ENCODE data around the gene PLCG2. TPM values are rescaled to one million over a fixed set of nuclear protein-coding genes. Genes with fewer than 3 reads are reported as not detected.

The PLCG2 gene
- total RNA-seq, 1 experiment from 2014 or later = 6.0 TPM

GRCh38 chr16:81899601-81900000 is 120.5 kb downstream of the PLCG2 start:
- no peaks in the 10 kb centered on the region for H3K79me1 ChIP-seq (ENCODE audit: insufficient read depth, low read depth, low read length, poor library complexity, severe bottlenecking)
- H2BK12ac ChIP-seq (ENCODE audit: insufficient read length, low read depth, low read length) = no peak overlapping the region
- peaks cover 3 to 15% (median 3%) of the 10 kb centered on the region in 3 experiments; a peak in 2 of 7 replicates for H3K36me3 Mint-ChIP-seq (ENCODE audit: insufficient read depth in 1 of 3, low read depth in 3 of 3)
- H3K27ac Mint-ChIP-seq = no peak overlapping the region
- no peak overlapping the region for H4K5ac ChIP-seq (ENCODE audit: insufficient read length, low read depth, low read length)
- no peak overlapping the region for H2BK20ac ChIP-seq (ENCODE audit: low read depth, low read length, poor library complexity, severe bottlenecking)
- no peak overlapping the region for H3K23ac ChIP-seq (ENCODE audit: insufficient read length, low read depth, low read length)
- no peaks in the 10 kb centered on the region for H3K4me1 Mint-ChIP-seq
- no peak overlapping the region for H3K56ac ChIP-seq (ENCODE audit: insufficient read length, low read depth, low read length)
- no peaks in the 10 kb centered on the region for H3K9me3 ChIP-seq (ENCODE audit: control insufficient read depth, low read depth, low read length)
- H3K4me2 ChIP-seq (ENCODE audit: insufficient read depth, insufficient read length, low read length) = no peak overlapping the region
- no peak overlapping the region for H2AFZ ChIP-seq (ENCODE audit: low read length)
- H3K4me1 ChIP-seq (ENCODE audit: insufficient read depth, low read length) = no peaks in the 10 kb centered on the region
- H3K27me3 ChIP-seq (ENCODE audit: insufficient read depth, low read length) = no peaks in the 10 kb centered on the region
- no peak overlapping the region for H2BK5ac ChIP-seq (ENCODE audit: insufficient read length, low read length)
- H2BK120ac ChIP-seq (ENCODE audit: low read depth, low read length, poor library complexity, severe bottlenecking) = no peak overlapping the region
- TF ChIP-seq CTCF (conservative IDR thresholded peaks at IDR 0.05) = no peak
- no peak overlapping the region for H2BK15ac ChIP-seq (ENCODE audit: low read depth, low read length)
- DNase-seq = no peak
- no peak overlapping the region for H4K8ac ChIP-seq (replicated peaks; ENCODE audit: insufficient read length, low read depth, low read length)
- no peak overlapping the region for H2AK5ac ChIP-seq (ENCODE audit: insufficient read length, low read length)
- H3K14ac ChIP-seq (ENCODE audit: insufficient read depth, low read length) = no peak overlapping the region
- no peaks in the 10 kb centered on the region for H4K20me1 ChIP-seq (ENCODE audit: control insufficient read depth, insufficient read depth, insufficient read length)
- H3K4me3 Mint-ChIP-seq = no peak overlapping the region
- no peaks in the 10 kb centered on the region for H3K79me2 ChIP-seq (ENCODE audit: insufficient read depth, low read length)
- peaks cover 2 to 4% of the 10 kb centered on the region in 2 experiments; a peak in 3 of 5 replicates for H3K9me3 Mint-ChIP-seq
- no peak overlapping the region for H4K91ac ChIP-seq (ENCODE audit: insufficient read length, low read depth, low read length)
- no peaks in the 10 kb centered on the region for H3K23me2 ChIP-seq (ENCODE audit: insufficient read length, low read depth, low read length, poor library complexity, severe bottlenecking)
- no peak overlapping the region for H3K9ac ChIP-seq (ENCODE audit: extremely low read depth, insufficient read length, low read length)
- H3K27me3 Mint-ChIP-seq (ENCODE audit: low read depth) = no peaks in the 10 kb centered on the region
- no peak overlapping the region for H3T11ph ChIP-seq (ENCODE audit: low read length)
- WGBS (ENCODE audit: extremely low coverage, insufficient read length, low lambda C conversion rate) = no CpG with 5 or more reads among the region's 6 CpGs
- no peak overlapping the region for H3K18ac ChIP-seq (ENCODE audit: insufficient read length, low read depth, low read length)
- H3K27ac ChIP-seq (ENCODE audit: insufficient read length, low read depth, low read length) = no peak overlapping the region
- H3K4ac ChIP-seq (ENCODE audit: low read depth, low read length) = no peak overlapping the region
